Stimulated activated CD8-positive, alpha-beta memory T cell treated with anti-CD3 and anti-CD28 coated beads, Interleukin-4, amount 100 ng/mL, for 24 hours (primary cell): Measurements from ENCODE around the gene SEZ6L.

ENCODE experiments used
- DNase-seq: peaks from one replicate; pipeline ENCODE4 v3.0.0-alpha.2; 2020; ENCODE audit warnings: low read depth

Gene SEZ6L

DNA sequence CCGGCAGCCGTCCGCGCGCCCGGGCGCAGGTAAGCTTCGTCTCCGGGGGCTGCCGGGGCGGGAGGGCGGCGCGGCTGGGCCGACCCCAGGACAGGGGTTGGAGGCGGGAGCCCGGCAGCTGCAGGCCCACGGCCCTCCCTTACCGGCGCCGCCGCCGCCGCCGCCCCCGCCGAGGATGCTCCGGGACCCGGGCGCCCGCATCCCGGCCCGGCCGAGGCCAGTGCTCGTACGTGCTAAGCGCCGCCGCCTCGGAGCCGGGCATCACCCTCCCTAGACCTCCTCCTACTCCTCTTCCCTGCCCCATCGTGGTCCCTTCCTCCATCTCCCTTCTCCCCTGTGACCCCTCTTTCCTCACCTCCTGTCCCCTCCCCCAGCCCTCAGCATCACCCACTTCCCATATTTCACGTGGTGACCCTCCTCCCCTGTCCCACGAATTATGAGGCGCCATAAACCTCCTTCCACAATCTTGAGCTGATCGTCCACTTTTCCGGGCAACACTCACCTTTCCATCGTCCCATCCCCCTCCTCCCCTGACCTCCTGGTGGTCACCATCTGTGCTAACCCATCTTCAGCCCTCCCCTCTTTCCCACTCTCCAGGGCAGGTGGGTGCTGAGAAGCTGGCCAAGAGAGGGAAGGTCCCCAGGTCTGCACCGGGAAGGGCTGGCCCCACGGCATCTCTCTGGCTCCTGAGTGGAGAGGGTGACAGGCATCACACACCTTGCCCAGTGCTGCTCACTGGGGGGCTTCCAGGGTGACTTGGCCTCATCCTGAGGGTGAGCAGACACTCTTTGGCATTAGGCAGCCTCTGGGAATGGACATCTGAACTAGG lies 260.4 kb downstream of the SEZ6L start:
- DNase-seq: peak; percentile 1

DNA sequence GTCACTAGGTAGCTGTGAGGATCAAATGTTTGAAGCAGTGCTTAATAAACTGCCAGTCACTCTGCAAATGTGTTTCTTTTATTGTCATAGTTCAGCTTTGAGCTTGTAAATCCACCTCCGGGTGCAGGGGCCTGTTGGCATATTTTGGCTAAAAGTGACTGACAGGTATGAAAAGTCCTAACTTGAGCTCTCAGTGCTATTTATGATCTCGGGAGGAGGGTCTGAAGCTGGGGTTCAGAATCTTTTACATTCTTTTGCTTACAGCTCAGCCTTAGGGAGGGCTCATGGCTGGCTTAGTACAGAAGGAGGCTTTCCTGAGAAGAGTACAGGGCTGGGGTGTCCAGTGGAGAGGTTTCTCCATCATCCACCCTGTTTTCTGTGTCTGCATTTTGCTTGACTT lies 261.3 kb downstream of the SEZ6L start:
- no peak for DNase-seq

- no peak for DNase-seq
These were observed 262.2 kb downstream of the SEZ6L start for GRCh38 chr22:26431261-26431995.

GRCh38 chr22:26432619-26433311 lies 263.5 kb downstream of the SEZ6L start:
- DNase-seq: no peak
